Smooth muscle cell (in vitro differentiated cells): ENCODE results near the gene CFAP65. TPM values are rescaled to one million over a fixed set of nuclear protein-coding genes. Genes with fewer than 3 reads are reported as not detected.

ENCODE experiments used
- DNase-seq: peaks from one replicate; lab custom pipeline; 2025; ENCODE audit not compliant: unreplicated experiment; lab: John Stamatoyannopoulos, UW
- H2AFZ ChIP-seq: fragments of 200-600 bp; sonication (generic); 2 replicates; pipeline ENCODE4 v1.6.0; 2016; ENCODE audit warnings: antibody characterized with exemption, low read depth, mild to moderate bottlenecking
- H3F3A ChIP-seq: fragments of 200-600 bp; sonication (generic); 2 replicates; pipeline ENCODE4 v1.6.0; 2017; ENCODE audit warnings: antibody characterized with exemption, low read depth
- H3K27ac ChIP-seq: fragments of 200-600 bp; sonication (generic); 2 replicates; pipeline ENCODE4 v1.5.1; 2016; ENCODE audit warnings: low read depth, mild to moderate bottlenecking
- H3K27me3 ChIP-seq: fragments of 200-600 bp; sonication (generic); 2 replicates; pipeline ENCODE4 v1.6.1; 2016; ENCODE audit warnings: low read depth, mild to moderate bottlenecking
- H3K36me3 ChIP-seq: fragments of 200-600 bp; sonication (generic); 2 replicates; pipeline ENCODE4 v1.5.1; 2016; ENCODE audit warnings: low read depth
- H3K4me1 ChIP-seq: fragments of 200-600 bp; sonication (generic); 2 replicates; pipeline ENCODE4 v1.5.1; 2016; ENCODE audit warnings: low read depth
- H3K4me2 ChIP-seq: fragments of 200-600 bp; sonication (generic); 2 replicates; pipeline ENCODE4 v1.6.0; 2016; ENCODE audit warnings: mild to moderate bottlenecking
- H3K4me3 ChIP-seq: fragments of 200-600 bp; sonication (generic); 2 replicates; pipeline ENCODE4 v1.5.1; 2016; ENCODE audit warnings: mild to moderate bottlenecking
- H3K79me2 ChIP-seq: fragments of 200-600 bp; sonication (generic); 2 replicates; pipeline ENCODE4 v1.6.0; 2016; ENCODE audit warnings: low read depth, mild to moderate bottlenecking
- H3K9ac ChIP-seq: fragments of 200-600 bp; sonication (generic); 2 replicates; pipeline ENCODE4 v1.6.0; 2016; ENCODE audit warnings: low read depth
- H3K9me3 ChIP-seq: fragments of 200-600 bp; sonication (generic); replicated peaks from 2 replicates; pipeline ENCODE4 v1.5.1; 2016; ENCODE audit warnings: low read depth
- H4K20me1 ChIP-seq: fragments of 200-600 bp; sonication (generic); 2 replicates; pipeline ENCODE4 v1.6.0; 2016; ENCODE audit warnings: low read depth
- CTCF ChIP-seq: fragments of 200-600 bp; sonication (generic); IDR thresholded peaks from 2 replicates; pipeline ENCODE4 v1.5.1; 2017; ENCODE audit warnings: borderline replicate concordance, mild to moderate bottlenecking, antibody characterized with exemption; ENCODE audit not compliant: insufficient read depth, poor library complexity, severe bottlenecking
- WGBS: methylation state at CpG from one replicate; pipeline ENCODE4 v1.1.7; 2016; ENCODE audit warnings: low lambda C conversion rate; 5-methylcytosine and 5-hydroxymethylcytosine counted together
- polyA plus RNA-seq: library from polyadenylated mRNA; unstranded; fragments of >200 nt; fragmentation: Nextera tagmentation; extraction: Ambion mirVana; gene quantifications from 2 replicates; pipeline ENCODE4 v1.2.1, GENCODE V29; 2016
- total RNA-seq: library from RNA; depleted of rRNA; stranded (reverse); fragments of >200 nt; gene quantifications from 2 replicates; pipeline ENCODE4 v1.2.3, GENCODE V29; 2014

The CFAP65 gene
- total and polyA plus RNA-seq, 2 experiments from 2014 or later, result not detected

GRCh38 chr2:219032051-219032745, 9.1 kb downstream of the CFAP65 start:
- no peaks in the 10 kb centered on the region for H3K9me3 ChIP-seq
- no peak overlapping the region for H3K9ac ChIP-seq
- no peaks in the 10 kb centered on the region for H4K20me1 ChIP-seq

GRCh38 chr2:219031005-219031738, 10.1 kb downstream of the CFAP65 start:
- DNase-seq, result no peak
- H3K9me3 ChIP-seq, result no peaks in the 10 kb centered on the region
- H3K4me2 ChIP-seq, result no peak overlapping the region
- TF ChIP-seq CTCF, result no peak
- no peaks in the 10 kb centered on the region for H3K79me2 ChIP-seq
- no peak overlapping the region for H3K9ac ChIP-seq
- H3K4me3 ChIP-seq, result no peak overlapping the region
- WGBS, result 92% methylated on average over 21 of the region's 21 CpGs
- H3K27ac ChIP-seq, result no peak overlapping the region
- H3F3A ChIP-seq, result no peaks in the 10 kb centered on the region
- H2AFZ ChIP-seq, result no peak overlapping the region
- H4K20me1 ChIP-seq, result no peaks in the 10 kb centered on the region
- H3K27me3 ChIP-seq, result peaks cover 52% of the 10 kb centered on the region
- no peaks in the 10 kb centered on the region for H3K36me3 ChIP-seq
- no peaks in the 10 kb centered on the region for H3K4me1 ChIP-seq

More at GRCh38 chr2:219032051-219032745, 9.1 kb downstream of the CFAP65 start:
- Histone ChIP-seq H3K4me1 (no peaks in the 10 kb centered on the region), H3F3A (no peaks in the 10 kb centered on the region), H3K4me2 (no peak overlapping the region), H3K79me2 (no peaks in the 10 kb centered on the region), H3K4me3 (no peak overlapping the region), H3K27me3 (peaks cover 56% of the 10 kb centered on the region), H3K36me3 (no peaks in the 10 kb centered on the region), H3K27ac (no peak overlapping the region), H2AFZ (no peak overlapping the region)
- WGBS, result 85% methylated on average over 23 of the region's 23 CpGs
- TF ChIP-seq CTCF, result no peak
- DNase-seq, result no peak

GRCh38 chr2:219030177-219030940, 11.0 kb downstream of the CFAP65 start:
- Histone ChIP-seq H4K20me1 (no peaks in the 10 kb centered on the region), H2AFZ (no peak overlapping the region), H3K79me2 (no peaks in the 10 kb centered on the region), H3F3A (no peaks in the 10 kb centered on the region), H3K27ac (no peak overlapping the region), H3K4me3 (no peak overlapping the region), H3K9me3 (no peaks in the 10 kb centered on the region), H3K27me3 (peaks cover 47% of the 10 kb centered on the region), H3K4me2 (no peak overlapping the region), H3K4me1 (no peaks in the 10 kb centered on the region), H3K9ac (no peak overlapping the region), H3K36me3 (no peaks in the 10 kb centered on the region)
- no peak for DNase-seq
- no peak for TF ChIP-seq CTCF
- WGBS, result 86% methylated on average over 16 of the region's 16 CpGs
